Mesenteric fat pad (tissue), 1 donor: ENCODE data around the gene LRCOL1. TPM values are rescaled to one million over a fixed set of nuclear protein-coding genes. Genes with fewer than 3 reads are reported as not detected.

Source experiments
- microRNA-seq: library from miRNA; unstranded; fragments of <30 nt; microRNA quantifications from one replicate; pipeline ENCODE4 v1.2.0, GENCODE V29; 2020; ENCODE audit warnings: borderline number of aligned reads
- total RNA-seq: library from RNA; stranded (reverse); fragmentation: NEBNext Ultra II Directional; extraction: Animal tissue kit (Norgen Biotek cat#: 25700); gene quantifications from one replicate; pipeline ENCODE4 v1.2.1, GENCODE V29; 2021
- donor health status: DM: yes; HTN: yes; CAD: no.

The LRCOL1 gene
- total RNA-seq, 1 donor from 2014 or later: not detected

Small RNA genes lying within 50 kb of the gene (microRNA-seq; reads per million reads assigned to microRNA genes)
- gene MIR6763: not detected

Other genes with a start within 250 kb of the LRCOL1 start
- gene FBRSL1, start 120.4 kb downstream of the LRCOL1 start, total RNA-seq: 30.5 TPM
- not detected for gene P2RX2, start 8.2 kb upstream of the LRCOL1 start, total RNA-seq
- gene POLE, start 76.8 kb upstream of the LRCOL1 start, total RNA-seq: 23.9 TPM
- gene PXMP2, start 77.0 kb upstream of the LRCOL1 start, total RNA-seq: 11.7 TPM
- 33.4 TPM for gene PGAM5, start 100.3 kb upstream of the LRCOL1 start, total RNA-seq
- gene ANKLE2, start 151.2 kb upstream of the LRCOL1 start, total RNA-seq: 79.9 TPM
- 78.7 TPM for gene GOLGA3, start 218.3 kb upstream of the LRCOL1 start, total RNA-seq